ENCODE results near the gene MPHOSPH9.
A peak's percentile ranks its signal among the peaks of the same experiment; 100 is the strongest.

Gene MPHOSPH9

GRCh38 chr12:123131879-123132402 is 101.0 kb downstream of the MPHOSPH9 start:
- peak overlapping the region; percentile 47 for H3K27ac ChIP-seq (ENCODE audit: insufficient read depth, low read length, poor library complexity, severe bottlenecking)
- DNase-seq = peak in 1 of 3 donors; percentile 20
- peak overlapping the region; percentile 20 for H3K4me3 ChIP-seq (ENCODE audit: insufficient read depth, low read depth, low read length, poor library complexity, severe bottlenecking)

GRCh38 chr12:123131291-123131832 is 101.6 kb downstream of the MPHOSPH9 start:
- peaks cover 14% of the 10 kb centered on the region for H3K4me1 ChIP-seq (ENCODE audit: control insufficient read depth, insufficient read depth, low read length, poor library complexity, severe bottlenecking)
- no peaks in the 10 kb centered on the region for H3K9me3 ChIP-seq (ENCODE audit: control insufficient read depth, low read length)
- H3K36me3 ChIP-seq (ENCODE audit: control insufficient read depth, insufficient read depth, low read length) = no peaks in the 10 kb centered on the region
- H3K4me3 ChIP-seq (ENCODE audit: insufficient read depth, low read depth, low read length, poor library complexity, severe bottlenecking) = no peak overlapping the region
- H3K27ac ChIP-seq (ENCODE audit: insufficient read depth, low read length, poor library complexity, severe bottlenecking) = peak overlapping the region; percentile 47
- DNase-seq = no peak
- H3K27me3 ChIP-seq (replicated peaks; ENCODE audit: control insufficient read depth, insufficient read depth, low read length, poor library complexity, severe bottlenecking) = no peaks in the 10 kb centered on the region

More at GRCh38 chr12:123131879-123132402, 101.0 kb downstream of the MPHOSPH9 start:
- Histone ChIP-seq H3K4me1 (ENCODE audit: control insufficient read depth, insufficient read depth, low read length, poor library complexity, severe bottlenecking) (peaks cover 14% of the 10 kb centered on the region), H3K36me3 (ENCODE audit: control insufficient read depth, insufficient read depth, low read length) (no peaks in the 10 kb centered on the region), H3K9me3 (ENCODE audit: control insufficient read depth, low read length) (no peaks in the 10 kb centered on the region), H3K27me3 (replicated peaks; ENCODE audit: control insufficient read depth, insufficient read depth, low read length, poor library complexity, severe bottlenecking) (no peaks in the 10 kb centered on the region)

- Histone ChIP-seq H3K4me1 (ENCODE audit: control insufficient read depth, insufficient read depth, low read length, poor library complexity, severe bottlenecking) (peaks cover 14% of the 10 kb centered on the region), H3K27ac (ENCODE audit: insufficient read depth, low read length, poor library complexity, severe bottlenecking) (no peak overlapping the region)
These were observed 103.3 kb downstream of the MPHOSPH9 start for GRCh38 chr12:123129621-123130020.

GRCh38 chr12:123127182-123127495 is 105.8 kb downstream of the MPHOSPH9 start:
- no peaks in the 10 kb centered on the region for H3K36me3 ChIP-seq (ENCODE audit: control insufficient read depth, insufficient read depth, low read length)
- peaks cover 15% of the 10 kb centered on the region for H3K4me1 ChIP-seq (ENCODE audit: control insufficient read depth, insufficient read depth, low read length, poor library complexity, severe bottlenecking)
- H3K27me3 ChIP-seq (replicated peaks; ENCODE audit: control insufficient read depth, insufficient read depth, low read length, poor library complexity, severe bottlenecking) = no peaks in the 10 kb centered on the region
- H3K9me3 ChIP-seq (ENCODE audit: control insufficient read depth, low read length) = no peaks in the 10 kb centered on the region
- DNase-seq = no peak
- no peak overlapping the region for H3K27ac ChIP-seq (ENCODE audit: insufficient read depth, low read length, poor library complexity, severe bottlenecking)
- H3K4me3 ChIP-seq (ENCODE audit: insufficient read depth, low read depth, low read length, poor library complexity, severe bottlenecking) = no peak overlapping the region

More at GRCh38 chr12:123129621-123130020, 103.3 kb downstream of the MPHOSPH9 start:
- Histone ChIP-seq H3K9me3 (ENCODE audit: control insufficient read depth, low read length) (no peaks in the 10 kb centered on the region), H3K4me3 (ENCODE audit: insufficient read depth, low read depth, low read length, poor library complexity, severe bottlenecking) (no peak overlapping the region), H3K36me3 (ENCODE audit: control insufficient read depth, insufficient read depth, low read length) (no peaks in the 10 kb centered on the region), H3K27me3 (replicated peaks; ENCODE audit: control insufficient read depth, insufficient read depth, low read length, poor library complexity, severe bottlenecking) (no peaks in the 10 kb centered on the region)
- DNase-seq = no peak

DNA sequence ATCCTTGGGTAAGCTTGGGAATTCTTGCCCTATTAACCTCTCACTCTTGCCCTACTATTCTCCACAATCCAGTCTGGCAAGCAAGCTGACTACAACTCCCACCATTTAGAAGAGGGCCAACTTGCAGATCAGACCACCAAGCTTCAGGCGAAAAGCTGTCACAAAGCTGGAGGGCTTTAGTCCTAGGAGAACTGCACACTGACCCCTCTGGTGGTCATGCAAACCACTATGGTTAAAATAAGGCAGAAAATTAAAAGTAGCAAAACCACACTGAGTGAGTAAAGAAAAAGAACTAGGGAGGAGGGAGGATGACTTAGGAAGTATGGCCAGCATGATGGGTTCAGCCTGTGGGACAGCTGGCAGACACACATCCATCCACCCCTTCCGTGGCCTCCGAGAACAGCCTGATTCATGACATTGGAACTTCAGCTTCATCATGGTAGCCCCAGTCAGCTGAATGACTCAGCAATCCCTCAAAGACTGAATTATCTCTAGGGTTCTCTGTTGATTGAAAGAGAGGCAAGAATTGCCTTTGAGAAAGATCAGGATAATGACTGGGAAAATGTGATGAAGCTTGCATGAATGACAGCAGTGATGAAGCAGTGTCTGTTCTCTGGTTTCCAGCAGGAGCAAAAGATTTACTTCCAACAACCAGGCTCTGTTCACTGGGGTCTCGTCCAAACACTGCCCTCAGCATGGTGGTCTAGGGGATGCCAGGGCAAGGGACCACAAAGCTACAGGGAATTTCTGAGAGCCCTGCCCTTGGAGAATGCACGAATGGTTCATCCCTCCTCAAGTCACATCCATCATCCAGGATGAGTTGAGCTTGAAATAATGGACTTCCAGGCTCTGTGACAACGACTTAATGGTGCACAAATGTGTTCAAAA is 106.4 kb downstream of the MPHOSPH9 start:
- H3K27me3 ChIP-seq (replicated peaks; ENCODE audit: control insufficient read depth, insufficient read depth, low read length, poor library complexity, severe bottlenecking) = no peaks in the 10 kb centered on the region
- no peak for DNase-seq
- H3K9me3 ChIP-seq (ENCODE audit: control insufficient read depth, low read length) = no peaks in the 10 kb centered on the region
- H3K4me3 ChIP-seq (ENCODE audit: insufficient read depth, low read depth, low read length, poor library complexity, severe bottlenecking) = no peak overlapping the region
- no peak overlapping the region for H3K27ac ChIP-seq (ENCODE audit: insufficient read depth, low read length, poor library complexity, severe bottlenecking)
- peaks cover 9% of the 10 kb centered on the region for H3K4me1 ChIP-seq (ENCODE audit: control insufficient read depth, insufficient read depth, low read length, poor library complexity, severe bottlenecking)
- no peaks in the 10 kb centered on the region for H3K36me3 ChIP-seq (ENCODE audit: control insufficient read depth, insufficient read depth, low read length)

GRCh38 chr12:123122626-123123025 is 110.3 kb downstream of the MPHOSPH9 start:
- Histone ChIP-seq H3K9me3 (ENCODE audit: control insufficient read depth, low read length) (no peaks in the 10 kb centered on the region), H3K27ac (ENCODE audit: insufficient read depth, low read length, poor library complexity, severe bottlenecking) (peak overlapping the region; percentile 22), H3K27me3 (replicated peaks; ENCODE audit: control insufficient read depth, insufficient read depth, low read length, poor library complexity, severe bottlenecking) (no peaks in the 10 kb centered on the region), H3K4me1 (ENCODE audit: control insufficient read depth, insufficient read depth, low read length, poor library complexity, severe bottlenecking) (peaks cover 15% of the 10 kb centered on the region), H3K4me3 (ENCODE audit: insufficient read depth, low read depth, low read length, poor library complexity, severe bottlenecking) (no peak overlapping the region), H3K36me3 (ENCODE audit: control insufficient read depth, insufficient read depth, low read length) (no peaks in the 10 kb centered on the region)
- no peak for DNase-seq

DNA sequence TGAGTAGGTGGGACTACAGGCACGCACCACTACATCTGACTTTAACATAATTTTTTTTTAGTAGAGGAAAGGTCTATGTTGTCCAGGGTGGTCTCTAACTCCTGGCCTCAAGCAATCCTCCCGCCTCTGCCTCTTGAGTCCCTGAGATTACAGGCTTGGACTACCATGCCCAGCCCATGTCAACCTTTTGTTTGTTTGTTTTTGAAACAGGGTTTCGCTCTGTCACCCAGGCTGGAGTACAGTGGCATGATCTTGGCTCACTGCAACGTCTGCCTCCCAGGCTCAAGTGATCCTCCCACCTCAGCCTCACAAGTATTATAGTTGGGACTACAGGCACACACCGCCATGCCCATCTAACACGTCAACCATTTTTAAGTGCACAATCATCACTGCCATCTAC is 111.3 kb downstream of the MPHOSPH9 start:
- Histone ChIP-seq H3K27ac (ENCODE audit: insufficient read depth, low read length, poor library complexity, severe bottlenecking) (peak overlapping the region; percentile 18), H3K4me1 (ENCODE audit: control insufficient read depth, insufficient read depth, low read length, poor library complexity, severe bottlenecking) (peaks cover 15% of the 10 kb centered on the region), H3K9me3 (ENCODE audit: control insufficient read depth, low read length) (no peaks in the 10 kb centered on the region), H3K4me3 (ENCODE audit: insufficient read depth, low read depth, low read length, poor library complexity, severe bottlenecking) (no peak overlapping the region), H3K27me3 (replicated peaks; ENCODE audit: control insufficient read depth, insufficient read depth, low read length, poor library complexity, severe bottlenecking) (no peaks in the 10 kb centered on the region), H3K36me3 (ENCODE audit: control insufficient read depth, insufficient read depth, low read length) (no peaks in the 10 kb centered on the region)
- DNase-seq = no peak

DNA sequence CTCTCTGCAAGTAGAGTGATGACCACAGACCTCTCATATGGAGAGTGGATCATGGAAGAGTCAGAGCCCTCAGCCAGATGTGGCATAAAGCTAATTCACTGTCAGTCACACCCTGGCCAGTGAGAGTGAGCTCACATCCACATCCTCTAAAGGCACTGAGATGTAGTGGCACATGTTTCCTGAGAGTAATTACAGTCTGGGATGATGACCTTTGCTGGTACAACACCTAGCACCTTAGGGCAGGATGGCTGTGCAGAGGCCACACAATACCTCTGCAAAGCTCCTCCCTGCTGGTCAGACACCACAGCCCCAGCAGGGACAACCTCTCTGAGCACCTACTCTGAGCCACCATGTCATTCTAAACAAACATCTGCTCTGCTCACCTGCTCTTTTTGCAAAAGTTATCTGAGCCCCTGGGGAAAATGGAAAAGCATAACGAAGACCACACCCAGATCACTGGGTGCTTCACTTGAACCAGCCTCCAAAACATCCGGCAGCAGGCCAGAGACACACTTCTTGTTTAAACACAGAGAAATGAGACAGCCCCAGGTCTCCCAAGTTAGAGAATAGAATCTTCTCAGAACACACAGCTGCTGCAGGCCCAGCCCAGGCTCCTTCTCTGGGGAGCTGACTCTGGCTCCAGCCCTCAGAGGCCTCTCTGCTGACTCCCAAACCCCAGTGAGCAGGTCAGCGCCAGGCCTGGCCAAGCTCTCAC is 112.3 kb downstream of the MPHOSPH9 start:
- no peak for DNase-seq
- H3K27ac ChIP-seq (ENCODE audit: insufficient read depth, low read length, poor library complexity, severe bottlenecking) = peak overlapping the region; percentile 42
- H3K4me3 ChIP-seq (ENCODE audit: insufficient read depth, low read depth, low read length, poor library complexity, severe bottlenecking) = no peak overlapping the region
- no peaks in the 10 kb centered on the region for H3K36me3 ChIP-seq (ENCODE audit: control insufficient read depth, insufficient read depth, low read length)
- H3K4me1 ChIP-seq (ENCODE audit: control insufficient read depth, insufficient read depth, low read length, poor library complexity, severe bottlenecking) = peaks cover 15% of the 10 kb centered on the region
- H3K9me3 ChIP-seq (ENCODE audit: control insufficient read depth, low read length) = no peaks in the 10 kb centered on the region
- no peaks in the 10 kb centered on the region for H3K27me3 ChIP-seq (replicated peaks; ENCODE audit: control insufficient read depth, insufficient read depth, low read length, poor library complexity, severe bottlenecking)

DNA sequence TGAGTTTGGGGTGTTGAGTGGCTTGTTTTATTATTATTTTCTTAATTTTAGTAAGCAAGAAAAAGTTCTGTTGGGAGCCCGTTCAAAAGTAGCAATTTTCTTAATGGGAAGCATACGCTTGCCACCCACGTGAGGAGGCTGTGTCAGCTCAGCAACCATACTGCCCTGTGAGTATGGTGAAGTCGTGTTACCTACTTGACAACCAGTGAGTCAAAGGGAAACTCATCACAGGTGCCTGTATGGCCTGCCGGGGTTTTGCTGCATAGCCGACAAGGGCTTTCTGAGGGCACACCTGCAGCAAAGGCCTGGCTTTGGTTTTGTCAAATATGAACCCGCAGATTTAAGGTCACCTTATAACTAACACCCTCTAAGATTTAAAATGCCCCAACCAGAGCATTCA is 113.1 kb downstream of the MPHOSPH9 start:
- Histone ChIP-seq H3K4me3 (ENCODE audit: insufficient read depth, low read depth, low read length, poor library complexity, severe bottlenecking) (no peak overlapping the region), H3K9me3 (ENCODE audit: control insufficient read depth, low read length) (no peaks in the 10 kb centered on the region), H3K36me3 (ENCODE audit: control insufficient read depth, insufficient read depth, low read length) (no peaks in the 10 kb centered on the region), H3K4me1 (ENCODE audit: control insufficient read depth, insufficient read depth, low read length, poor library complexity, severe bottlenecking) (peaks cover 15% of the 10 kb centered on the region), H3K27ac (ENCODE audit: insufficient read depth, low read length, poor library complexity, severe bottlenecking) (peak overlapping the region; percentile 42), H3K27me3 (replicated peaks; ENCODE audit: control insufficient read depth, insufficient read depth, low read length, poor library complexity, severe bottlenecking) (no peaks in the 10 kb centered on the region)
- DNase-seq = no peak

DNA sequence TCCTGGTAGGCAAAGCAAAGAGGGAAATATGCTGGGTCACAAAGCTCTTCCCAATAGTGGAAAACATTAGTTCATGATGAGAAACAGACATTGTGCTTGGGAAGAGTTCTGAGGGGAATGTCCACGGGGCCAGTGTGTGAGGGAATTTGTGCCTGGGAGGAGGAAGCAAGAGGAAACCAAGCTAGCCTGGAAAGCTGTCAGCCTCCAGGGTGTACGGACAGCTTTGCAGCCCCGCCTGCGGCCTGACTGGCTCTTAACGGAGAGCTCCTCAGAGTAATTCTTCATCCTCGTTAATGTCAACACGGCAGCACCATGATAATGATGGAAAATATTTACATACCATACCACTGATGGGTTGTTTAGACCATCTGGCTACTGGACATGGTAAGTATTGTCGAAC is 114.4 kb downstream of the MPHOSPH9 start:
- Histone ChIP-seq H3K36me3 (ENCODE audit: control insufficient read depth, insufficient read depth, low read length) (no peaks in the 10 kb centered on the region), H3K27ac (ENCODE audit: insufficient read depth, low read length, poor library complexity, severe bottlenecking) (no peak overlapping the region), H3K9me3 (ENCODE audit: control insufficient read depth, low read length) (no peaks in the 10 kb centered on the region), H3K4me1 (ENCODE audit: control insufficient read depth, insufficient read depth, low read length, poor library complexity, severe bottlenecking) (peaks cover 15% of the 10 kb centered on the region), H3K27me3 (replicated peaks; ENCODE audit: control insufficient read depth, insufficient read depth, low read length, poor library complexity, severe bottlenecking) (no peaks in the 10 kb centered on the region), H3K4me3 (ENCODE audit: insufficient read depth, low read depth, low read length, poor library complexity, severe bottlenecking) (no peak overlapping the region)
- no peak for DNase-seq

Data from effector memory CD4-positive, alpha-beta T cell (primary cell).